ENCODE results near the gene TBATA.

The TBATA gene

DNA sequence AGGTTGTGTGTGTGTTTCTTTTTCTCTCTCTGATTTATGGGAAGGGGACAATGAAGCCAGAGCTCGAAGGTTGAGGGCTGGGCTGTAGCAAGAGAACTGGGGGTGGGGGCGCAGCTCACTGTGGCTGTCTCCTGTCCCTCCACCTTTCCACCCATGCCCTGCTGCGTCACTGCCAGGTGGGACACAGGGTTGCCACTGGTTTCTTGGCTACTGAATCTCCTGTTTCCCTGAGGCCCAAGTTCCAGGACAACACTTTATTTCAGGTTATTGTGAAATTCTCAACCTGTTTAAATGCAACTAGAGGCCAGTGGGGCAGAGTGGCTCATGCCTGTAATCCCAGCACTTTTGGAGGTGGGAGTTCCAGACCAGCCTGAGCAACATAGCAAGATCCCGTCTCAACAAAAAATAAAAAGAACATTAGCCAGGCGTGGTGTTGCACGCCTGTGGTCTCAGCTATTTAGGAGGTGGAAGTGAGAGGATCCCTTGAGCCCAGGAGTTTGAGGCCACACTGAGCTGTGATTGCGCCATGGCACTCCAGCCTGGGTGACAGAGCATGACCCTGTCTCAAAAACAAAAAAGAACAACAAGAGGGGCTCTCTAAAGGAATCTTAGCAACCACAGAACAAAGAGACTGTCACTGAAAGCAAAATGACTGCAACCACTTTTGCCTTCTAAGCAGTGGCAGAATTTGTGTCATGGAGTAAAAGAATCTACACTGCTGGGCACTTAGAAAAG lies 22.6 kb downstream of the TBATA start:
- DNase-seq (ENCODE audit: low read depth, low spot score) = no peak

DNA sequence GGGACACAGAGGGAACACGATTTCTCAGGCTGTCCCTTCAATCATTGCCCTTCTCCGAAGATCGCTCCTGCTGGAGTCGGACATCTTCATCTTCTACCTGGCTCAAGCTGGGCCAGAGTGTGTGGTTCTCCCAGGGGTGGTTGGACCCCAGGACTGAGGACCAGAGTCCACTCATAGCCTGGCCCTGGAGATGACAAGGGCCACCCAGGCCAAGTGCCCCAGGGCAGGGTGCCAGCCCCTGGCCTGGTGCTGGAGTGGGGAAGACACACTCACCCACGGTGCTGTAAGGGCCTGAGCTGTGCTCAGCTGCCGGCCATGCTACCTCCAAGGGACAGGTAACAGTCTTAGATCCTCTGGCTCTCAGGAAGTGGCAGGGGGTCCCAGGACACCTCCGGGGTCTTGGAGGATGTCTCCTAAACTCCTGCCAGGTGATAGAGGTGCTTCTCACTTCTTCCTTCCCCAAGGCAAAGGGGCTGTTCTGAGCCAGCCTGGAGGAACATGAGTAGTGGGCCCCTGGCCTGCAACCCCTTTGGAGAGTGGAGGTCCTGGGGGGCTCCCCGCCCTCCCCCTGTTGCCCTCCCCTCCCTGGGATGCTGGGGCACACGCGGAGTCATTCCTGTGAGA lies 23.3 kb downstream of the TBATA start:
- no peak for DNase-seq (ENCODE audit: low read depth, low spot score)

DNA sequence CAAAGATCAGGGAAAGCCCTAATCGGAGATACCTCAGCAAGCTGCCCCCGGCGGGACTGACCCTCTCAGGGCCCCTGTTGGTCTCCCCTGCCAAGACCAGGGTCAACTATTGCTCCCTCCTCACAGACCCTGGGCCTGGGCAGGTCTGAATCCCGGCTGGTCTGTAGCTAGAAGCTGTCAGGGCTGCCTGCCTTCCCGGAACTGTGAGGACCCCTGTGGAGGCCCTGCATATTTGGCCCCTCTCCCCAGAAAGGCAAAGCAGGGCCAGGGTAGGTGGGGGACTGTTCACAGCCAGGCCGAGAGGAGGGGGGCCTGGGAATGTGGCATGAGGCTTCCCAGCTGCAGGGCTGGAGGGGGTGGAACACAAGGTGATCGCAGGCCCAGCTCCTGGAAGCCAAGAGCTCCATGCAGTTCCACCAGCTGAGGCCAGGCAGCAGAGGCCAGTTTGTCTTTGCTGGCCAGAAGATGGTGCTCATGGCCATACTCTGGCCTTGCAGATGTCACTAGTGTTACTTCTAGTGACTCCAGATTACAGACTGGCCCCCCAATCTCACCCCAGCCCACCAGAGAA lies 24.1 kb downstream of the TBATA start:
- DNase-seq (ENCODE audit: low read depth, low spot score) = no peak

DNA sequence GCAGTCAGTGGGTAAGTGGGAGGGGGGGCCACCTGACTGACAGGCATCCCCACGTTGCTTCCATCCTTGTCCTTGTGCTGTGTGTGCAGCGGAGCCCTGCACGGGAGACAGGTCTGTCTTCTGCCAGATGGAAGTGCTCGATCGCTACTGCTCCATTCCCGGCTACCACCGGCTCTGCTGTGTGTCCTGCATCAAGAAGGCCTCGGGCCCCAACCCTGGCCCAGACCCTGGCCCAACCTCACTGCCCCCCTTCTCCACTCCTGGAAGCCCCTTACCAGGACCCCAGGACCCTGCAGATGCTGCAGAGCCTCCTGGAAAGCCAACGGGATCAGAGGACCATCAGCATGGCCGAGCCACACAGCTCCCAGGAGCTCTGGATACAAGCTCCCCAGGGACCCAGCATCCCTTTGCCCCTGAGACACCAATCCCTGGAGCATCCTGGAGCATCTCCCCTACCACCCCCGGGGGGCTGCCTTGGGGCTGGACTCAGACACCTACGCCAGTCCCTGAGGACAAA lies 24.8 kb downstream of the TBATA start:
- no peak for DNase-seq (ENCODE audit: low read depth, low spot score)

DNA sequence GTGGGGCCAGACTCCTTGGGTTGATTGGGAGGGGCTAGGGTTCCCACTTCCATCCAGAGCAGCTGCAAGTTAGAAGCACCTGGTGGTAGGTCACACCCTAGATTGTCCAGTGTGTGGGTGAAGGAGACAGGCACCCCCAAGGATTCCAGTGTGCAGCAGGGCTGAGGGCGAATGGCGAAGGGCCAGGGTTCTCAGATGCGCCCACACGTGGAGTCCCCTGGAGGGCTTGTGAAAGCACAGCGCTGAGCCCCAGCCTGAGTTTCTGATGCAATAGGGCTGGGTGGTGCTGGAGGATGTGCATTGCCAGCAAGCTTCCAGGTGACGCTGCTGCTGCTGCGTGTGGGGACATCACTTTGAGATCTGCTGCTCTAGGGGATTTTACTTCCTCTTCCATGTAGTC lies 25.4 kb downstream of the TBATA start:
- no peak for DNase-seq (ENCODE audit: low read depth, low spot score)

DNA sequence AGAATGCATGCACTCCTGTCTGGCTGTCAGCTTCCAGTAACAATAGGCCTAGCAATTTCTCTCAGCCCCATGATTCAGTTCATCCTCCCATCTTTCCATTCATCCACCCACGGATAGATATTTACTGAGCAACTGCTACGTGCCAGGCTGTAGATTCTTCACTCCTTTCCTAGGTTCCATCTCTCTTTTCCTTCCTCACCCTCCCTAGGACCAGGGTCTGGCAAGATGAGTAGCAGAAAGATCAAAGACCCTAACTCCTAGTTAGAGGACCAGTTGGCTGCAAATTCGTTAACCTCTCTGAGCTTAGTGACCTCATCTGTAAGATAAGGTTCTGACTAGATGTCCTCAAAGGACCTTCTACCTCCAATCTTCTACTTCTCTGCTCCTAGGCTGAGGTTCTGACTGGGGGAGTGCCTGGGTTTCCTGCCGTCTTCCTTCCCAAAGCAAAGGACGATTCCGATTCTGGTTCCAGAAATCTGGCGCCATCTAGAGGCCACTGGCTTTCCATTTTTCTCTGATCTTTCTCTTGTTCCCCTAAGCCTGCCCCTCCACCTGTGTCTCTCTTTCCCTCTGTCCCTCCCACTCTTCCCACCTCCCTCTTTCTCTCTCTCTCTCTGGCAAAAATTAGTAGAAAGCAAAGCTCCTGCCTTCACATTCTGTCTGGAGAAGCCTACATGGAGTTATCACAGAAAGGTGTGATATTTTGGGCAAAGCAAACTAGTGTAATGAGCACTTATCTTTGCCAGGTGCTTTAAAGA lies 26.2 kb downstream of the TBATA start:
- DNase-seq (ENCODE audit: low read depth, low spot score) = peak; percentile 60

DNA sequence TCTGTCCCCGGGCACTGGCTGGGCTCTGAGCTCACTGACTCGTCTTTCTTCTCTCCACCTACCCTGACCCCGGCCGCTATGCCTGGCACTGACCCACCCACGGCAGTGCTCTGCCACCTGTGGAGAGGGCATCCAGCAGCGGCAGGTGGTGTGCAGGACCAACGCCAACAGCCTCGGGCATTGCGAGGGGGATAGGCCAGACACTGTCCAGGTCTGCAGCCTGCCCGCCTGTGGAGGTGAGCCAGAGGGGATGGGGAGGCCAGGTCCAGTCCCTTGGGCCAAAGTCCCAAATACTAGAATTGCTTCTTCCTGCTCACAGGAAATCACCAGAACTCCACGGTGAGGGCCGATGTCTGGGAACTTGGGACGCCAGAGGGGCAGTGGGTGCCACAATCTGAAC lies 27.3 kb downstream of the TBATA start:
- no peak for DNase-seq (ENCODE audit: low read depth, low spot score)

DNA sequence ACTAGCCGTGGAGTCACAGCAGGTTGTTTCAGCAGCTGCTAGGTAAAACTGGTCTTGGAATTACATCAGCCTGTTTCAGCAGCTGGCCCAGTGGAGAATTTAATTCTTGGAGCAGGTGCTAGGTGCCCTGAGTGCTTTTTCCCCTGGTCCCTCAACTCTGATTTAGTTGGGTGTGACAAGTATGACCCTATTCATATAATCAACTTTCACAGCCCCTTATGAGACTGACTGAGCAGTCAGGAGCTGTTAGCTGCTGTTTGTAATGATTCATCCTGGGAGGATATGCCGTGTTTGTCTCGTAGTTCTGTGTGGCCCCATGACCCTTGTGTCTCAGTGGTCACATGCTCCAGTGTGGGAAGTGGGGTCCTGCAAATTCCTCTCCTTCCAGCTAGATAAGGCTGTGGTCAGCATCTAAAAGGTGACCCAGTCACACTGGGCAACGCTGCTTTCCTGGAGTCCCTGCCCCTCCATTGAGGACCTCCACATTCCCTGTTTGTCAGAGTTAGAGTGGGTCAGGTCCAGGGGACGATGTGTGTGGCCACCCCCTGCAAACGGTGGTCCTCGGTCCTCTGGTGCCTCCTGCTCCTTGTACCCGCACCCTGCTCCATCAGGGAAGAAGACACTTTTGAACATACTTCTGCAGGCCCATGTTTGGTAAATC lies 28.3 kb downstream of the TBATA start:
- no peak for DNase-seq (ENCODE audit: low read depth, low spot score)

DNA sequence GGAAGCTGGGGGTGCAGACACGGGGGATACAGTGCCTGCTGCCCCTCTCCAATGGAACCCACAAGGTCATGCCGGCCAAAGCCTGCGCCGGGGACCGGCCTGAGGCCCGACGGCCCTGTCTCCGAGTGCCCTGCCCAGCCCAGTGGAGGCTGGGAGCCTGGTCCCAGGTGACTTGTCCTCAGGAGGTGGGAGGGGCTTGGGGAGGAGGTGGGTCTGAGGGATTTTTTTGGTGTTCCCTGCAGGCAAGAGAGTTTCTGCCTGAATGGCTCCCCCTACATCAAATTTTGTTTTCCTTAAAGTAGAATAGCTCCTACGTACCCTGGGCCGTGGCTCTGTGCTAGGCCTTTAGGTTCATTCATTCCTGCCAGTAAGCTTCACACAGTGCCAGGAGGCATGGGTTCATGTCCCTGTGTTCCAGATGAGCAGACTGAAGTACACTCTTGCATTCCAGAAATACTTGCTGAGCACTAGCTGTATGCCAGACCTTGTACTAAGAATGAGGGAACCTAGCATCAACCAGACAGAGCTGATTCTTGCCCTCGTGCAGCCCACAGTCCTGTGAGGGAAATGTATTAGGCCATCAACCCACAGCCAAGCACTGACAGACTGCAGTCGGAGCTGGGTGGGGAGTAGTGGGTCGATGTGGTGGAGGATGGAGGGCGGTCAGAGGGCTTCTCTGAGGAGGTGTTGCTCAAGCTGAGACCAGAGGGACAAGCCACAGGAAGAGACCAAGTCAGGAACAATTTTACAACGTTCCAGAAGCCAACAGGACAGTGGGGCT lies 31.1 kb downstream of the TBATA start:
- no peak for DNase-seq (ENCODE audit: low read depth, low spot score)

DNA sequence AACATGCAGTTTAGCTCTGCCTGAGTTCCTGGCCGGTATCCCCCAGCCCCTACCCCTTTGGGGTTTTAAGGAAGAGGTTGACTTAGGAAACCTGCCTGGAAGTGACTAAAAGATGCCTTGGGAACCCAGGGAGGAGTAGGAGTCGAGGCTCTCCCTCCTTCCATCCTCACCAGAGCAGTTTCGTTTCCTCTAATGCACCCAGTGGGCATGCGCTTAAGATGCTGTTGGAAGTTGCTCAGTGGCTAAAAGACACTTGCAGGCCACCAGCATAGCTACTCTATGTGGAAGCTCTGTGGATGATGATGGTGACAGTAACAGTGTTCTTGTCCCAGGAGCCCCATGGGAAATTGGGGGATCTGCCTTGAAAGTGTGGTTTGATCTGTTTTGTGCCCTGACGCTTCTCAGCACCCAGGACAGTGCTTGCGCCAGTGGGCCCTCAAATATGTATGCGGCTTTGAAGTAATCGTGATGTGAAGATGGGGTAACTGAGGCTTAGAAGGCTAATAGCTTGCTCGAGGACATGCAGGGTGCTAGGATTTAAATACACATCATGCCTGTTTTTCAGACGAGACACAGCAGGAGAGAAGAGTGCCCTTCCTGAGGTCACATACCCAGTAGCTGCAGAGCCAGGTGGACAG lies 32.0 kb downstream of the TBATA start:
- no peak for DNase-seq (ENCODE audit: low read depth, low spot score)

DNA sequence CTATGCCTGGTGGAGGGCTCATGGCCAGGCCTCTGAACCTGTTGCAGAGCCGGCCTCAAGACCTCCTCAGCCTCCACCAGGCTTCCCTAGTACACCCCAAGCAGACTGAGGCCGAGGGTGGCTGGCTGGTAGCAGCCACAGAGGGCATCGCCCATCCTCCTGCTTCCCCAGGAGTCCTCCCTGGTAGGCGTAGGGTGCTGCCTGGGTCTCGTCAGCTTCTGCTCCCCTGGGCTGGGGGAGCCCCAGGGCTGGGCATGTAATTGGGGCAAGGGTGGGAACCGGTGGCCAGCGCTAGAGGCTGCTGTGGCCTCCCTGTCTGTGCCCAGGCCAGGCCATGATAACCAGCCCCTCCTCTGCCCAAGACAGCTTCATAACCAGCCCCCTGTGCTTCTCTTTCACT lies 32.6 kb downstream of the TBATA start:
- DNase-seq (ENCODE audit: low read depth, low spot score) = no peak

DNA sequence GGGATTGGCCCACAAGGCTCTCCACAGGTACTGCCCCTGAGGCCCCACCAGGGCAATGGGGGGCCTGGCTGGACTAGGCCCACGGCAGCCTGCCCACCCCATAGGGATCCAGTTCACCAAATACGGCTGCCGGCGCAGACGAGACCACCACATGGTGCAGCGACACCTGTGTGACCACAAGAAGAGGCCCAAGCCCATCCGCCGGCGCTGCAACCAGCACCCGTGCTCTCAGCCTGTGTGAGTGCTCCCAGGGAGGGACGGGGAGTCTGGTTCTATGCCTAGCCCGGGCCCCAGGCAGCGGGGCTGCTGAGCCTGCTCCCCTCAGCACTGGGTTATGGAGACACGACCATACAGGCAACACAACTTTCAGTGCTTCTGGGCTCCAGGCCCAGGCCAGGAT lies 33.2 kb downstream of the TBATA start:
- no peak for DNase-seq (ENCODE audit: low read depth, low spot score)

DNA sequence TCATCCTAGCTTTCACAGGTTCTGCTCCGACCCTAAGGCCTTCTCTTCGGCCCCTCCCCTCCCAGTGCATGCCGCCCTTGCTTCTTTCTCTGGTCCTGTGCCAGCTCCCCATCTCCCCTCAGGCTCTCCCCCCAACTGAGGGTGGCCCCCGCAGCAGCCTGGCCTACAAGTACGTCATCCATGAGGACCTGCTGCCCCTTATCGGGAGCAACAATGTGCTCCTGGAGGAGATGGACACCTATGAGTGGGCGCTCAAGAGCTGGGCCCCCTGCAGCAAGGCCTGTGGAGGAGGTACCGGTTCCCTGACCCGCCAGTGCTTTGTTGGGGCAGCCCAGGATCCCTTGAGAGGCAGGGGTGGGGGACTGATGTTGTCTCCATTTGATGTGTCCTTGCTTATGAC lies 33.8 kb downstream of the TBATA start:
- DNase-seq (ENCODE audit: low read depth, low spot score) = no peak

DNA sequence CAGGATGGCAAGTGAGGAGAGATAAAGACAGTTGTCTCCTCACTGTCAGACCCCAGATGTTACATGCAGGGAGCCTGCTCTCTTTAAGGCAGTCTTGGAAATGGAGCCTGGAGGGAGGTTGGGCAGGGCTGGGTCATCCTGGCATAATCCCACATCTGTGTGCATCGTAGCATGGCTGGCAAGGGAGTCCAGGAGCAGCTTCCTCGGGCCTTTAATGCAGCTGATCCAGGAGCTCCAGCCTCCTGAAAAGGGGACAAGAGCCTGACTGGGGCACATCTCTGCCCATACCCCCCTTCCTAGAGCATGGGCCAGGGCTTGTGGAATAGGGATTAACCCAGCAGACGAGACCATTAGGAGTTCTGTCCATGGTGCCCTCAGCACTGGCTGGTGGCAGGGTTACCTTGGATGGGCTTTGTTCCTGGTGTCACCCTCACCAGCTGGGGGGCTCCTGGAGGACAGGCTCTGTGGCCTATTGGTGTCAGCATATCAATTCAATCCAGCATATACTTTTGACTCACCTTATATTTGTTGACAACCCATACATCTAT lies 34.9 kb downstream of the TBATA start:
- DNase-seq (ENCODE audit: low read depth, low spot score) = no peak

DNA sequence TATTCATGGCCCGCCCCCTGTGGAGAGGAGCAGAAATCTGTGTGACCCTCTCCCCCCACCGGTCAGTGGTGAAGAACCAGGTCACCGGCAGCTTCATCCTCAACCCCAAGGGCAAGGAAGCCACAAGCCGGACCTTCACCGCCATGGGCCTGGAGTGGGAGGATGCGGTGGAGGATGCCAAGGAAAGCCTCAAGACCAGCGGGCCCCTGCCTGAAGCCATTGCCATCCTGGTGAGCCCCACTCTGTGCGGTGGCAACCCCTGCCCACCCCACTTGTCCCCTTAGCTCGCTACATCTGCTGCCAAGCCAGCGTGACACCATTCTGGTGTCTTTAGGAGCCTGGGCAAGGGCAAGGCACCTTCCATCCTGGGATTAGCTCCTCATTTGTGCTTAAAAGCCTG lies 35.4 kb downstream of the TBATA start:
- no peak for DNase-seq (ENCODE audit: low read depth, low spot score)

DNA sequence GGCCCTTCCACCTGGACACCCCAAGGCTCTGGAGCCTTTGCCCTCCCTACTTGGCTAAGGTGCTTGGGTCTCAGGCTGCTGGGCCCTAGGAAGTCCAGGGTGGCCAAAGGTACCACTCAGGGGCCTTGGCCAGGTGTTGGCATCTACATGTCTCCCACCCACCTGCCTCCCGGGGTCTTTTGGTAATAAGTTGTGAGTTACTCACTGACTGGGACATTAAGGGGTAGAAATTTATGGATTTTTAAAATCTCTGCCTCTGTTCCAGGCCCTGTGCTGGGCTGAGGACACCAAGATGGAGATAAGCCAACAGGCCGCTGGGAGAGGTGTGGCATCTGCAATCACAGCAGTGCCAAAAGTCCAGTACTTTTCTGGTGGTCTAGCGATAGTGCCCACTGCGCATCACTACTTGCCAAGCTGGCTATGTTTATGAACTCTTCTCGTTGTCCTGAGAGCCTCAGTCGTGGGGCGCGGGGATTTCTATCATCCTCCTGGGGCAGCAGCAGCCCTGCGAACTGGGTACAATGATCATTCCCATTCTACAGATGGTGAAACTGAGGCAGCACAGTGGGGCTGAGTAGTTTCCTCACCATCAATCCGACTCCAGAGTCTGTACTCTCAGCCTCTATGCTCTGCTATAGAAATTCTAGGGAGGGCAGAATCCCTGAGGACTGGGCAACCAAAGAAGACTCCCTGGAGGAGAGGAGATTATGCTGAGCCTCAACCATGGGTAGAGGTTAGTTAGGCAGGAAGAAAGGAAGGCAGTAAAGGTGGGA lies 36.2 kb downstream of the TBATA start:
- DNase-seq (ENCODE audit: low read depth, low spot score) = no peak

DNA sequence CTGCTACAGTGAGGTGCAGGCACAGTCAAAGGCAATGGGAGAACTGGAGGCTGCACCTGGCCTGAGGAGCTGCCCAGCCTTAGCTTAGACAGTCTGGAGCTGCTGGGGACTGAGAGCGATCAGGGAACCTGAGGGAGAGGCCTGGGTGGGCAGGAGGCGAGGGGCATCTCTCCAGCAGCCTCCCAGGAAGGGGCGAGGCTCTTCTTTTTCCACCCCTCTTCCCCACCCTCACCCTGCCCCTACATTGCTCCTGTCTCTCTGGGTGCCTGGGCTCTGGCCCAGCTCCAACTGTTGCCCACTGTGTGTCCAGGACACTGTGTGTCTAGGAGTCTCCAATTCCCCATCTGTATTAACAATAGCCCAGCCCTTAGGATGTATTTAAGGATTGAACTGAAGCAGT lies 36.9 kb downstream of the TBATA start:
- no peak for DNase-seq (ENCODE audit: low read depth, low spot score)

DNA sequence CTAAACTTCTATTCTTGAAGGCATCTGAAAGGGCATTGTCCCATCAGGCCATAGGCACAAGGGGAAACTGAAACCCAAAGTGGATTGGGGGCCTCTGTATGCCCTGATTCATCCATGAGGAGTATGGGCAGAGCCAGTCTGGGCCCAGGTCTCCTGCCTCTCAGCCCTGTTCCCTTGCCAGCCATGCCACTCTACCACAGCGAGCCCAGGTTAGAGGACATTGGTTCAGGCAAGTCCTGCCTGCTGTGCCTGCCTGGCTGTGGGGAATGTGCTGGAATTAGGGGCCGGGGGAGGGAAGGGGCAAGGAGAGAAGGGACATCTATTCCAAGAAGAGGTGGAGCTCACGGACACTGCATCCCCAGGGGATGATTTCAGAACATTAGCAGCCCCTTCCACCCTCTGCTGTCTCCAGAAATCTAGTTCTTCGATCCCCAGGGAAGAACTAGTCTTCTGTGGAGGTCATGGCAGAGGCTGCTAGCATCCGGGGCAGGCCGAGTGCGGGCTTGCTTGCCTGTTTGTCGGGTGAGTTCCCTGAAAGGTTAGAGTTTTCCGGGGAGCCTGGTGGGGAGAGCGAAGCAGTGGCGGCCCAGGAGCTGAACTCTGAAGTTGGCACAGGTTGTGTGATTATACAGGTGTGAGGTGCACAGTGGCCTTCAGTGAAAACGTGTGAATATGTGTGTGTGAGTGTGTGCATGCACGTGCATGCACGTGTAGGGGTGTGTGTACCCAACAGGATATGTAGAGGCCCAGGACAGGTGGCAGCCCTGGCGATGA lies 37.8 kb downstream of the TBATA start:
- DNase-seq (ENCODE audit: low read depth, low spot score) = no peak

DNA sequence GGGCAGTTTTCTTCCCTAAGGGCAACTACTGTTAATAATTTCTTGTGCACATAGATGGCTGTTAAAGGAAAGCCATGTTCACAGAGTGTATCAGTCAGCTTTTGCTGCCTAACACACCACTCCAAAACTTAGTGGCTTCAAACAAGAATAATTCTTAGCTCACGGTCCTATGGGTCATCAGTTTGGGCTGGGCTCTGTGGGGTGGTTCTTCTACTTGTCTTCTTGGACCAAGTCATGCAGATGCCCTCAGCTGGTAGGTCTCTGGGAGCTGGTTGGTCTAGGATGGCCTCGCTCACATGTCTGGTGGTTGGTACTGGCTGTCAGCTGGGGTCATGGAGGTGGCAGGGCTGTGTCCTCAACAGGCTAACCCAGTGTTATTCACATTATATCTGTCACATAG lies 39.6 kb downstream of the TBATA start:
- no peak for DNase-seq (ENCODE audit: low read depth, low spot score)

Measured in iPS DF 19.7 (cell line).